Uterus (tissue), 2 donors: Measurements from ENCODE around the gene PSMD1.

Source experiments
- POLR2A ChIP-seq, 2 donors: fragments of 450-650 bp; IDR thresholded peaks; one replicate each; pipeline ENCODE4 v1.6.1; 2016; ENCODE audit warnings: antibody characterized with exemption in 2 of 2, mild to moderate bottlenecking in 1 of 2, moderate library complexity in 1 of 2
- TF ChIP-seq, protein P1 (sequence below), 4 experiments: fragments of 200-600 bp in 2 of 4; fragments of 450-650 bp in 2 of 4; sonication (generic) in 2 of 4; IDR thresholded peaks; one replicate each; pipeline ENCODE4 v1.5.1; 2016 to 2019; ENCODE audit warnings: antibody characterized with exemption in 4 of 4, mild to moderate bottlenecking in 2 of 4, moderate library complexity in 1 of 4

- TF ChIP-seq, protein P1, sequence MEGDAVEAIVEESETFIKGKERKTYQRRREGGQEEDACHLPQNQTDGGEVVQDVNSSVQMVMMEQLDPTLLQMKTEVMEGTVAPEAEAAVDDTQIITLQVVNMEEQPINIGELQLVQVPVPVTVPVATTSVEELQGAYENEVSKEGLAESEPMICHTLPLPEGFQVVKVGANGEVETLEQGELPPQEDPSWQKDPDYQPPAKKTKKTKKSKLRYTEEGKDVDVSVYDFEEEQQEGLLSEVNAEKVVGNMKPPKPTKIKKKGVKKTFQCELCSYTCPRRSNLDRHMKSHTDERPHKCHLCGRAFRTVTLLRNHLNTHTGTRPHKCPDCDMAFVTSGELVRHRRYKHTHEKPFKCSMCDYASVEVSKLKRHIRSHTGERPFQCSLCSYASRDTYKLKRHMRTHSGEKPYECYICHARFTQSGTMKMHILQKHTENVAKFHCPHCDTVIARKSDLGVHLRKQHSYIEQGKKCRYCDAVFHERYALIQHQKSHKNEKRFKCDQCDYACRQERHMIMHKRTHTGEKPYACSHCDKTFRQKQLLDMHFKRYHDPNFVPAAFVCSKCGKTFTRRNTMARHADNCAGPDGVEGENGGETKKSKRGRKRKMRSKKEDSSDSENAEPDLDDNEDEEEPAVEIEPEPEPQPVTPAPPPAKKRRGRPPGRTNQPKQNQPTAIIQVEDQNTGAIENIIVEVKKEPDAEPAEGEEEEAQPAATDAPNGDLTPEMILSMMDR (IDR thresholded peaks at IDR 0.05) = no peak
- TF ChIP-seq POLR2A (IDR thresholded peaks at IDR 0.05) = no peak
These were observed 72.5 kb downstream of the PSMD1 start for GRCh38 chr2:231129216-231129615.
